HepG2 (cell line): ENCODE measurements around the gene CISD3. TPM values are rescaled to one million over a fixed set of nuclear protein-coding genes. Genes with fewer than 3 reads are reported as not detected.

Experiments used
- CTCF ChIP-seq: sonication (generic); formaldehyde crosslinking; IDR thresholded peaks from 2 replicates; pipeline ENCODE4 v1.5.0; 2020; ENCODE audit warnings: mild to moderate bottlenecking, missing genetic modification reagents, moderate library complexity
- EED ChIP-seq: sonication (generic); formaldehyde crosslinking; IDR thresholded peaks from 2 replicates; pipeline ENCODE4 v1.5.0; 2020; ENCODE audit warnings: mild to moderate bottlenecking, missing genetic modification reagents
- KDM3A ChIP-seq: IDR thresholded peaks from 2 replicates; pipeline ENCODE4 v1.6.1; 2018; ENCODE audit warnings: low read depth, missing compliant biosample characterization
- MAF1 ChIP-seq: sonication (generic); formaldehyde crosslinking; IDR thresholded peaks from 2 replicates; pipeline ENCODE4 v1.5.0; 2020; ENCODE audit warnings: missing genetic modification reagents, borderline replicate concordance
- POLR2G ChIP-seq: fragments of 200-400 bp; formaldehyde crosslinking; IDR thresholded peaks from 2 replicates; pipeline ENCODE4 v1.6.1; 2018; ENCODE audit warnings: mild to moderate bottlenecking, low read depth, low read length, moderate library complexity
- SAP130 ChIP-seq: IDR thresholded peaks from 2 replicates; pipeline ENCODE4 v1.6.1; 2016; ENCODE audit warnings: low read depth
- TMF1 ChIP-seq: sonication (generic); formaldehyde crosslinking; IDR thresholded peaks from 2 replicates; pipeline ENCODE4 v1.8.1; 2022; ENCODE audit warnings: low read depth, missing genetic modification reagents
- ZNF138 ChIP-seq: sonication (generic); formaldehyde crosslinking; IDR thresholded peaks from 2 replicates; pipeline ENCODE4 v1.5.0; 2020; ENCODE audit warnings: mild to moderate bottlenecking, low read depth, missing genetic modification reagents
- ZNF205 ChIP-seq: IDR thresholded peaks from 2 replicates; pipeline ENCODE4 v1.6.1; 2018; ENCODE audit warnings: missing biosample characterization, missing genetic modification reagents
- ZNF232 ChIP-seq: sonication (generic); formaldehyde crosslinking; IDR thresholded peaks from 2 replicates; pipeline ENCODE4 v1.4.0; 2020; ENCODE audit warnings: missing genetic modification reagents, borderline replicate concordance
- ZNF263 ChIP-seq: sonication (generic); formaldehyde crosslinking; IDR thresholded peaks from 2 replicates; pipeline ENCODE4 v1.4.0; 2020; ENCODE audit warnings: missing genetic modification reagents
- ZNF333 ChIP-seq: sonication (generic); formaldehyde crosslinking; IDR thresholded peaks from 2 replicates; pipeline ENCODE4 v1.4.0; 2020; ENCODE audit warnings: mild to moderate bottlenecking, missing genetic modification reagents, borderline replicate concordance
- ZNF580 ChIP-seq: IDR thresholded peaks from 2 replicates; pipeline ENCODE4 v1.6.1; 2016; ENCODE audit warnings: low read depth, borderline replicate concordance
- ZNF749 ChIP-seq: sonication (generic); formaldehyde crosslinking; IDR thresholded peaks from 2 replicates; pipeline ENCODE4 v1.8.0; 2022; ENCODE audit warnings: mild to moderate bottlenecking, missing genetic modification reagents, moderate library complexity, borderline replicate concordance
- polyA plus RNA-seq, 8 experiments: library from polyadenylated mRNA; depleted of rRNA in 3 of 8; stranded (reverse) in 7 of 8; unstranded in 1 of 8; fragments of >200 nt; fragmentation: Illumina TruSeq in 4 of 8; extraction: Trizol in 4 of 8; gene quantifications; 2 replicates each; pipeline versions ENCODE4 v1.2.1 to v1.2.3, GENCODE V29; 2011 to 2016; ENCODE audit warnings: low read depth in 4 of 8, missing spikeins in 1 of 8, mixed read lengths in 1 of 8; ENCODE audit not compliant: insufficient read depth in 1 of 8
- total RNA-seq, 5 experiments: library from RNA; depleted of rRNA; stranded (reverse); fragments of >200 nt; fragmentation: Illumina TruSeq; extraction: Trizol; gene quantifications; 2 replicates each; pipeline ENCODE4 v1.2.3, GENCODE V29; 2016; ENCODE audit warnings: low read depth in 1 of 5
- TF ChIP-seq, protein P1 (sequence below): IDR thresholded peaks from 2 replicates; pipeline ENCODE4 v1.6.1; 2012; ENCODE audit warnings: inconsistent platforms
- TF ChIP-seq, protein P2 (sequence below): IDR thresholded peaks from 2 replicates; pipeline ENCODE4 v1.6.1; 2018; ENCODE audit warnings: missing genetic modification reagents
- TF ChIP-seq, protein P3 (sequence below): sonication (generic); formaldehyde crosslinking; IDR thresholded peaks from 2 replicates; pipeline ENCODE4 v1.5.0; 2020; ENCODE audit warnings: mild to moderate bottlenecking, missing genetic modification reagents

Gene CISD3
- total and polyA plus RNA-seq, 2 of the 13 experiments (the other 11 are each of a cell fraction or from before 2014, with no cell fraction given): 30.0 to 34.1 TPM

- TF ChIP-seq ZNF580 (CRISPR knock-in tag) (peak; percentile 47; the same call in 1 of the 2 replicates), ZNF333 (CRISPR knock-in tag) (peak; percentile 84; the same call in 1 of the 2 replicates), ZNF749 (CRISPR knock-in tag) (peak; percentile 28; the same call in 1 of the 2 replicates), MAF1 (CRISPR knock-in tag) (no peak), SAP130 (CRISPR knock-in tag) (peak; percentile 83), ZNF138 (CRISPR knock-in tag) (peak; percentile 94), EED (CRISPR knock-in tag) (peak; percentile 62), ZNF263 (peak; percentile 35; the same call in 1 of the 2 replicates), ZNF205 (CRISPR knock-in tag) (peak; percentile 78), CTCF (peak; percentile 79), KDM3A (0 out of 2 replicates have a peak, but pooled peaks have one; percentile 51), TMF1 (CRISPR knock-in tag) (no peak), ZNF232 (CRISPR knock-in tag) (peak; percentile 28; the same call in 1 of the 2 replicates), POLR2G (peak; percentile 67)
- TF ChIP-seq, protein P1, sequence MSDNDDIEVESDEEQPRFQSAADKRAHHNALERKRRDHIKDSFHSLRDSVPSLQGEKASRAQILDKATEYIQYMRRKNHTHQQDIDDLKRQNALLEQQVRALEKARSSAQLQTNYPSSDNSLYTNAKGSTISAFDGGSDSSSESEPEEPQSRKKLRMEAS: peak; percentile 69; the same call in 1 of the 2 replicates
- TF ChIP-seq, protein P2, sequence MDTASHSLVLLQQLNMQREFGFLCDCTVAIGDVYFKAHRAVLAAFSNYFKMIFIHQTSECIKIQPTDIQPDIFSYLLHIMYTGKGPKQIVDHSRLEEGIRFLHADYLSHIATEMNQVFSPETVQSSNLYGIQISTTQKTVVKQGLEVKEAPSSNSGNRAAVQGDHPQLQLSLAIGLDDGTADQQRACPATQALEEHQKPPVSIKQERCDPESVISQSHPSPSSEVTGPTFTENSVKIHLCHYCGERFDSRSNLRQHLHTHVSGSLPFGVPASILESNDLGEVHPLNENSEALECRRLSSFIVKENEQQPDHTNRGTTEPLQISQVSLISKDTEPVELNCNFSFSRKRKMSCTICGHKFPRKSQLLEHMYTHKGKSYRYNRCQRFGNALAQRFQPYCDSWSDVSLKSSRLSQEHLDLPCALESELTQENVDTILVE: peak; percentile 60; the same call in 1 of the 2 replicates
- TF ChIP-seq, protein P3, sequence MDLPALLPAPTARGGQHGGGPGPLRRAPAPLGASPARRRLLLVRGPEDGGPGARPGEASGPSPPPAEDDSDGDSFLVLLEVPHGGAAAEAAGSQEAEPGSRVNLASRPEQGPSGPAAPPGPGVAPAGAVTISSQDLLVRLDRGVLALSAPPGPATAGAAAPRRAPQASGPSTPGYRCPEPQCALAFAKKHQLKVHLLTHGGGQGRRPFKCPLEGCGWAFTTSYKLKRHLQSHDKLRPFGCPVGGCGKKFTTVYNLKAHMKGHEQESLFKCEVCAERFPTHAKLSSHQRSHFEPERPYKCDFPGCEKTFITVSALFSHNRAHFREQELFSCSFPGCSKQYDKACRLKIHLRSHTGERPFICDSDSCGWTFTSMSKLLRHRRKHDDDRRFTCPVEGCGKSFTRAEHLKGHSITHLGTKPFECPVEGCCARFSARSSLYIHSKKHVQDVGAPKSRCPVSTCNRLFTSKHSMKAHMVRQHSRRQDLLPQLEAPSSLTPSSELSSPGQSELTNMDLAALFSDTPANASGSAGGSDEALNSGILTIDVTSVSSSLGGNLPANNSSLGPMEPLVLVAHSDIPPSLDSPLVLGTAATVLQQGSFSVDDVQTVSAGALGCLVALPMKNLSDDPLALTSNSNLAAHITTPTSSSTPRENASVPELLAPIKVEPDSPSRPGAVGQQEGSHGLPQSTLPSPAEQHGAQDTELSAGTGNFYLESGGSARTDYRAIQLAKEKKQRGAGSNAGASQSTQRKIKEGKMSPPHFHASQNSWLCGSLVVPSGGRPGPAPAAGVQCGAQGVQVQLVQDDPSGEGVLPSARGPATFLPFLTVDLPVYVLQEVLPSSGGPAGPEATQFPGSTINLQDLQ (CRISPR knock-in tag): 0 out of 2 replicates have a peak, but pooled peaks have one; percentile 19
Measured at GRCh38 chr17:38729886-38730525, at the start of gene CISD3 (continued).
